Fibroblast of peridontal ligament (primary cell): ENCODE results near the gene KRT36.

Source experiments
- DNase-seq: peaks from one replicate; pipeline ENCODE4 v3.0.0-alpha.2; 2010; ENCODE audit errors: extremely low read depth

The KRT36 gene

GRCh38 chr17:41476866-41477815 lies 12.6 kb downstream of the KRT36 start:
- no peak for DNase-seq

- DNase-seq, result no peak
Observed at GRCh38 chr17:41475421-41475820, 14.3 kb downstream of the KRT36 start.

GRCh38 chr17:41474863-41475262 lies 14.8 kb downstream of the KRT36 start:
- DNase-seq, result no peak

GRCh38 chr17:41468346-41468745 lies 21.4 kb downstream of the KRT36 start:
- DNase-seq, result no peak

GRCh38 chr17:41467561-41467960 lies 22.1 kb downstream of the KRT36 start:
- DNase-seq, result peak; percentile 20

GRCh38 chr17:41466988-41467387 lies 22.7 kb downstream of the KRT36 start, which contains the start of gene KRT32:
Gene KRT32, minus strand, starts transcription at chr17:41467386. Its CDS starts 61 bp downstream, at chr17:41467325.
- DNase-seq, result no peak

- peak; percentile 92 for DNase-seq
Observed at GRCh38 chr17:41464682-41465081, 25.0 kb downstream of the KRT36 start.

GRCh38 chr17:41464173-41464572 lies 25.5 kb downstream of the KRT36 start:
- DNase-seq, result no peak

- DNase-seq, result no peak
Observed at GRCh38 chr17:41463746-41464145, 26.0 kb downstream of the KRT36 start.

- DNase-seq, result no peak
Observed at GRCh38 chr17:41462705-41463104, 27.0 kb downstream of the KRT36 start.

GRCh38 chr17:41457676-41458075 lies 32.0 kb downstream of the KRT36 start:
- DNase-seq, result peak; percentile 52

GRCh38 chr17:41456204-41456603 lies 33.5 kb downstream of the KRT36 start:
- no peak for DNase-seq

GRCh38 chr17:41455236-41455635 lies 34.5 kb downstream of the KRT36 start:
- DNase-seq, result peak; percentile 55

GRCh38 chr17:41453066-41453465 lies 36.6 kb downstream of the KRT36 start:
- no peak for DNase-seq

- DNase-seq, result no peak
Observed at GRCh38 chr17:41452281-41452680, 37.4 kb downstream of the KRT36 start.

GRCh38 chr17:41451154-41451728 lies 38.5 kb downstream of the KRT36 start:
- peak; percentile 38 for DNase-seq

GRCh38 chr17:41449008-41449407 lies 40.7 kb downstream of the KRT36 start:
- DNase-seq, result no peak

GRCh38 chr17:41448506-41448905 lies 41.2 kb downstream of the KRT36 start:
- peak; percentile 69 for DNase-seq

GRCh38 chr17:41446806-41447205 lies 42.9 kb downstream of the KRT36 start:
- DNase-seq, result peak; percentile 81

- peak; percentile 51 for DNase-seq
Observed at GRCh38 chr17:41444640-41445039, 45.1 kb downstream of the KRT36 start.

GRCh38 chr17:41444186-41444585 lies 45.5 kb downstream of the KRT36 start:
- DNase-seq, result peak; percentile 66

- DNase-seq, result peak; percentile 68
Observed at GRCh38 chr17:41442739-41443138, 47.0 kb downstream of the KRT36 start.

- no peak for DNase-seq
Observed at GRCh38 chr17:41440531-41441033, 49.1 kb downstream of the KRT36 start, which contains the start of gene KRT38. Gene KRT38, minus strand, starts transcription at chr17:41440983. Its CDS starts 62 bp downstream, at chr17:41440921.
